ENCODE data around the gene KIAA1328.
A peak's percentile ranks its signal among the peaks of the same experiment; 100 is the strongest.
"Not testable (repeated sequence)": the region's sequence is repeated elsewhere in the genome, so short reads cannot be mapped to it uniquely, and the experiment has no call there.

The KIAA1328 gene

GRCh38 chr18:36889321-36889720, 60.4 kb downstream of the KIAA1328 start:
- no peak for DNase-seq

GRCh38 chr18:36889742-36890141, 60.8 kb downstream of the KIAA1328 start:
- DNase-seq: no peak

- no peak for DNase-seq
These were observed 61.7 kb downstream of the KIAA1328 start for GRCh38 chr18:36890598-36890997.

GRCh38 chr18:36893227-36893626, 64.3 kb downstream of the KIAA1328 start:
- no peak for DNase-seq

- no peak for DNase-seq
These were observed 66.7 kb downstream of the KIAA1328 start for GRCh38 chr18:36895606-36896005.

- no peak for DNase-seq
These were observed 68.3 kb downstream of the KIAA1328 start for GRCh38 chr18:36897253-36897652.

- DNase-seq: peak in 1 of 2 donors; percentile 19
These were observed 70.4 kb downstream of the KIAA1328 start for GRCh38 chr18:36899289-36899688.

DNA sequence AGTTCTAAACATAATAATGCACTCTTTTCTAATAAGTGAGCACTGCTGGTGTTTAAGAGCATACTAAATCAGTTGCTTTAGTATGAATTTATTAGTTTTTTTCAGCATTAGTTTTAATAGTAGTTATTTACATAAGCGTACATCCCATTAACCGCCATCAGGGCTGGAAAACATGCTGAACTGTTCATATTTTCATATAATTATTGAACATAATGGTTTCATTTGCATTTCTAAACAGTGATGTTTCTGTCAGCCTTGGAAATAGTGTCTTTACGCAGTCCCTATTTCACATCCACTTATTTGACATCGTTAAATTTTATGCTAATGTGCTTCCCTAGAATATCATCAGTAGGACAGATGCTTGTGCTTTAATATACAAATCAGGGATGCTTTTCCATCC, 71.5 kb downstream of the KIAA1328 start:
- no peak for DNase-seq

DNA sequence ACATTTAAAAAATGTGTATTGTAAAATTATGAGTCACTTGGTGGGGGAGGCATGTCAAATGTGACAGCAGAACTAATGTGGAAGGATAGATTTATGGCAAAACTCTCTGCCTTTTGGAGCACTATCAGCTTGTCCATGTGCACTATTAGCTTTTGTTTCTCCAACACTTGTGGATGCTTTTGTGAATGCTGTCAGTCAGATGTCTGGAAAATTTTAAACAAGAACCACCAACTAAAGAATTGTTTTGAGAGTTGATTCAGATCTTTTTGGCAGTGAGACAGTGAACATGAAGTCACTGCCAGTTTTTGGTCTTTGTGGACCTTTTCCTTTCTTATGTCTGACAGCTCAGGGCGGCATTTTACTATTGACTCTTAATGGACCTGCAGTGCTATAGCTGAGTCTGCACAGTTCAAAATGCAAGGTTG, 72.4 kb downstream of the KIAA1328 start:
- DNase-seq: no peak

- DNase-seq: no peak
These were observed 74.4 kb downstream of the KIAA1328 start for GRCh38 chr18:36903215-36903928.

GRCh38 chr18:36905571-36905970, 76.6 kb downstream of the KIAA1328 start:
- no peak for DNase-seq

GRCh38 chr18:36909282-36909681, 80.4 kb downstream of the KIAA1328 start:
- not testable (repeated sequence) for DNase-seq

DNA sequence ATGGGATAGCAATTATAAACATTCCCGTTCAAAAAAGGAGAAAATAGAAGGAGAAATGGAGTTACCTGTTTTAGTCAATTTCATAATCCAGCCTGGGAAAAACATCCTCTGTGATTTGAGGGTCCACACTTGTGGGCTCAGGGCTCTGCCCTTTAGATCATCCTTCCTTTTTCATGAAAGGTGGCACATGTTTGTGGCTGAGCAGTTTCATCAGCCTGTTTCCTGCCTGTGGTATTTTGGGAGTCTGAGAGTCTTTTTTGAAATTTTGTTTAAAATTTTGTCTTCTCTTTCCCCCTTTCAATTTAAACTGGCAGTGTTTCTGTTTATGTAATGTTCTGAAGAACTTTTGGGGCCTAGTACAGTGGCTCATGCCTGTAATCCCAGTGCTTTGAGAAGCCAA, 84.0 kb downstream of the KIAA1328 start:
- no peak for DNase-seq

- no peak for DNase-seq
These were observed 89.0 kb downstream of the KIAA1328 start for GRCh38 chr18:36917907-36918306.

DNA sequence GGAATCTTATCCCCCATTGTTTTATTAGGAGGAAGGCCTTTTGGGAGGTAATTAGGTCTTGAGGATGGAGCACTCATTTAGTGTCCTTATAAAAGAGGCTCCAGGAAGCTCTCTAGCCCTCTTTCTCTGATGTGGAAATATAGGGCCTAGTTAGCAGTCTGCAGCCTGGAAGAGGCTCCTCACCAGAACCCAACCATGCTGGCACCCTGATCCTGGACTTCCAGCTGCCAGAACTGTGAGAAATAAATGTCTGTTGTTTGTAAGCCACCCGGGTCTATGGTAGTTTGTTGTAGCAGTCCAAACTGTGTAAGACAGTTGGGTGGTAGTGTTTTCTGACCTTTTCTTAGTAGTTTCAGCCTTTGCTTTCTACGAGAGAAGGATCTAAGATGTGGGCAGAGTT, 100.7 kb downstream of the KIAA1328 start:
- DNase-seq: no peak

DNA sequence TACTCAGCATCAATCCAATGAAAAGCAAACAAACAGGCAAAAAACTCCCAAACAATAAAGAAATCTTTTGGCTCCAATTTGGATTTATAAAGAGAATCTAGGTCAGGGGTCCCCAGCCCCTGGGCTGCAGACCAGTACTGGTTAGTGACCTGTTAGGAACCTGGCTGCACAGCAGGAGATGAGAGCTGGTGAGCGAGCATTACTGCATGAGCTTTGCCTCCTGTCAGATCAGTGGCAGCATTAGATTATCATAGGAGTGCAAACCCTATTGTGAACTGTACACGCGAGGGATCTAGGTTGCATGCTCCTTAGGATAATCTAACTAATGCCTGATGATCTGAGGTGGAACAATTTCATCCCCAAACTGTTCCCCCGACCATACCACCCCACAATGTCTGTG, 102.2 kb downstream of the KIAA1328 start:
- DNase-seq: no peak

- no peak for DNase-seq
These were observed 104.6 kb downstream of the KIAA1328 start for GRCh38 chr18:36933552-36933951.

- no peak for DNase-seq
These were observed 106.0 kb downstream of the KIAA1328 start for GRCh38 chr18:36934884-36935283.

GRCh38 chr18:36942264-36942663, 113.3 kb downstream of the KIAA1328 start:
- DNase-seq: peak in 1 of 2 donors; percentile 11

- DNase-seq: no peak
These were observed 119.0 kb downstream of the KIAA1328 start for GRCh38 chr18:36947820-36948348.

GRCh38 chr18:36950282-36950681, 121.4 kb downstream of the KIAA1328 start:
- no peak for DNase-seq

GRCh38 chr18:36950960-36951359, 122.0 kb downstream of the KIAA1328 start:
- DNase-seq: no peak

- no peak for DNase-seq
These were observed 124.1 kb downstream of the KIAA1328 start for GRCh38 chr18:36953047-36953446.

DNA sequence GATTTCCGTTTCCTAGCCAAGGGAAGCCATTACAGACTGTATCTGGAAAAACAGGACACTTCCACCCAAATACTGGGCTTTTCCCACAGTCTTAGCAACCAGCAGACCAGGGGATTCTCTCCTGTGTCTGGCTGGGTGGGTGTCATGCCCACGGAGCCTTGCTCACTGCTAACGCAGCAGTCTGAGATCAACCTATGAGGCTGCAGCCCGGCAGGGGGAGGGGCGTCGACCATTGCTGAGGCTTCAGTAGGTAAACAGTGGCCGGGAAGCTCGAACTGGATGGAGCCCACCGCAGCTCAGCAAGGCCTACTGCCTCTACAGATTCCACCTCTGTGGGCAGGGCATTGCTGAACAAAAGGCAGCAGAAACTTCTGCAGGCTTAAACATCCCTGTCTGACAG, 131.1 kb downstream of the KIAA1328 start:
- DNase-seq: no peak

DNA sequence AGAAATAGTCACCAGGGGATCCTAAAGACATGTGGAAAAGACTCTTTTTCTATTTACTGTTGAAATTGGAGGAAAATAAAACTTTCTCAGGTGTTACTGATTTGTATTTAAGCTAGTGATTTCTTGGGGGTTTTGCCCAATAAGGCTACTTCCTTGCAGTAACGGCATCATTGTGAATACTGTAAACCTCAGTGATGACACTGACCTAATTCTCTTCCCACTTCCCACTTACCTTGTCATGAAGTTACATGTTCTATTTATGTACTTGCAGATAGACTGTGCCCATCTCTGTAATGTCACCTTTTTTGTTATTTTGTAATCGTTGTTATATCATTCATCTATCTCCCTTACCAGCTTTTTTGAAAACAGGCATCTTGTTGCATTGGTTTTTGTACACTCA, 134.5 kb downstream of the KIAA1328 start:
- no peak for DNase-seq
